ENCODE results near the gene PDIA2. TPM values are rescaled to one million over a fixed set of nuclear protein-coding genes. Genes with fewer than 3 reads are reported as not detected.

The PDIA2 gene
- total and polyA plus RNA-seq, 11 donors, result 0.17 to 9.3 (median 3.1) TPM

GRCh38 chr16:263944-264343, 19.0 kb upstream of the PDIA2 start:
- H3K9me3 ChIP-seq, result no peaks in the 10 kb centered on the region
- ATAC-seq, result no peak
- H3K27me3 ChIP-seq, result no peaks in the 10 kb centered on the region
- H3K4me1 ChIP-seq, result no peaks in the 10 kb centered on the region
- WGBS, 4 donors, result 90 to 96% (median 94%) methylated on average over 17 of the region's 17 CpGs
- H3K4me3 ChIP-seq, result no peak overlapping the region
- TF ChIP-seq, protein P1, sequence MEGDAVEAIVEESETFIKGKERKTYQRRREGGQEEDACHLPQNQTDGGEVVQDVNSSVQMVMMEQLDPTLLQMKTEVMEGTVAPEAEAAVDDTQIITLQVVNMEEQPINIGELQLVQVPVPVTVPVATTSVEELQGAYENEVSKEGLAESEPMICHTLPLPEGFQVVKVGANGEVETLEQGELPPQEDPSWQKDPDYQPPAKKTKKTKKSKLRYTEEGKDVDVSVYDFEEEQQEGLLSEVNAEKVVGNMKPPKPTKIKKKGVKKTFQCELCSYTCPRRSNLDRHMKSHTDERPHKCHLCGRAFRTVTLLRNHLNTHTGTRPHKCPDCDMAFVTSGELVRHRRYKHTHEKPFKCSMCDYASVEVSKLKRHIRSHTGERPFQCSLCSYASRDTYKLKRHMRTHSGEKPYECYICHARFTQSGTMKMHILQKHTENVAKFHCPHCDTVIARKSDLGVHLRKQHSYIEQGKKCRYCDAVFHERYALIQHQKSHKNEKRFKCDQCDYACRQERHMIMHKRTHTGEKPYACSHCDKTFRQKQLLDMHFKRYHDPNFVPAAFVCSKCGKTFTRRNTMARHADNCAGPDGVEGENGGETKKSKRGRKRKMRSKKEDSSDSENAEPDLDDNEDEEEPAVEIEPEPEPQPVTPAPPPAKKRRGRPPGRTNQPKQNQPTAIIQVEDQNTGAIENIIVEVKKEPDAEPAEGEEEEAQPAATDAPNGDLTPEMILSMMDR (IDR thresholded peaks at IDR 0.05), result no peak
- no peak for TF ChIP-seq POLR2A (IDR thresholded peaks at IDR 0.05)
- DNase-seq, result peak in 1 of 5 donors; percentile 65
- H3K36me3 ChIP-seq, result peaks cover 0 to 66% (median 59%) of the 10 kb centered on the region in 9 donors
- intact Hi-C loops (cut with DNase I), result no loop called here
- no peak overlapping the region for H3K27ac ChIP-seq

GRCh38 chr16:264440-264951, 18.5 kb upstream of the PDIA2 start:
- 81 to 93% (median 89%) methylated on average over 9 to 23 of the region's 23 CpGs for WGBS, 4 donors
- intact Hi-C loops (cut with DNase I), result no loop called here
- Histone ChIP-seq H3K4me3 (no peak overlapping the region), H3K27ac (no peak overlapping the region), H3K36me3 (peaks cover 0 to 61% (median 54%) of the 10 kb centered on the region in 9 donors), H3K27me3 (no peaks in the 10 kb centered on the region), H3K4me1 (no peaks in the 10 kb centered on the region), H3K9me3 (no peaks in the 10 kb centered on the region)
- ATAC-seq, result no peak
- peak in 1 of 5 donors; percentile 56 for DNase-seq
- TF ChIP-seq, protein P1 (IDR thresholded peaks at IDR 0.05), result no peak
- TF ChIP-seq POLR2A (IDR thresholded peaks at IDR 0.05), result no peak

DNA sequence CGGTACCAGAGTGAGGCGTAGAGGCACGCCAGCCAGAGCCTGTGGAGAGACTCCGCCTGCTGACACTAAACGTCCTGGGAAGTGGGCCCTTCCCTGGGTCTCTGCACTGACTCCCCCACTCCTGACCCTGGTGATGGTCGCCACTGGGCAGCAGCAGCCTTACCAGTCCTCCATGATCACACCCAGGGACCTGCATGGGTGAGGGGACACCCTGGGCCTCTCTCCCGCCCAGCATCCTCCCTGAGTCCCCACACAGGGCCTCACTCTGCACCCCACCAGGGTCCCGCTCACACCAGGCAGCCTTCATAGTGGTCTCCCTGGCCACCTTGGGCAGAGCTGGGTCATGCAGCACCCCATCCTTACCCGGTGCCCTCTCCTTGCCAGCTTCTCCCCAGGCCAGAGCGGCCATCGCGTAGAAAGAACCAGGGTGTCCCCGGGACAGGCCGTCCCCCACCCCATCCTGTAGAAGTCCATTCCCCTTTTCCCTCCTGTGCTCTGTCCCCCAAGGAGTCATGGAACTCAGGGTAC, 17.9 kb upstream of the PDIA2 start:
- DNase-seq (no peak), ATAC-seq (no peak)
- Histone ChIP-seq H3K4me3 (no peak overlapping the region), H3K36me3 (peaks cover 0 to 55% (median 48%) of the 10 kb centered on the region in 9 donors), H3K27me3 (no peaks in the 10 kb centered on the region), H3K27ac (no peak overlapping the region), H3K4me1 (no peaks in the 10 kb centered on the region), H3K9me3 (no peaks in the 10 kb centered on the region)
- WGBS, 4 donors, result 89 to 95% (median 92%) methylated on average over 9 to 14 of the region's 14 CpGs
- intact Hi-C loops (cut with DNase I), result no loop called here
- no peak for TF ChIP-seq POLR2A (IDR thresholded peaks at IDR 0.05)
- TF ChIP-seq, protein P1 (IDR thresholded peaks at IDR 0.05), result no peak

- Histone ChIP-seq H3K4me3 (no peak overlapping the region), H3K4me1 (no peaks in the 10 kb centered on the region), H3K27ac (no peak overlapping the region), H3K9me3 (no peaks in the 10 kb centered on the region), H3K27me3 (no peaks in the 10 kb centered on the region), H3K36me3 (peaks cover 0 to 49% (median 42%) of the 10 kb centered on the region in 9 donors)
- ATAC-seq, result peak in 2 of 4 donors; percentile 1 to 19
- intact Hi-C loops (cut with DNase I), result no loop called here
- WGBS, 4 donors, result 61 to 78% (median 77%) methylated on average over 11 to 12 of the region's 12 CpGs
- TF ChIP-seq, protein P1 (IDR thresholded peaks at IDR 0.05), result no peak
- no peak for TF ChIP-seq POLR2A (IDR thresholded peaks at IDR 0.05)
- no peak for DNase-seq
Measured at GRCh38 chr16:265711-266110, 17.3 kb upstream of the PDIA2 start.

All from heart left ventricle (tissue), 16 donors.